Hepatic stellate cell (primary cell): ENCODE results near the gene RAB33B.
"Not testable (repeated sequence)": the region's sequence is repeated elsewhere in the genome, so short reads cannot be mapped to it uniquely, and the experiment has no call there.

Source experiments
- DNase-seq: peaks from one replicate; pipeline ENCODE4 v3.0.0; 2011; ENCODE audit warnings: low spot score

Gene RAB33B

DNA sequence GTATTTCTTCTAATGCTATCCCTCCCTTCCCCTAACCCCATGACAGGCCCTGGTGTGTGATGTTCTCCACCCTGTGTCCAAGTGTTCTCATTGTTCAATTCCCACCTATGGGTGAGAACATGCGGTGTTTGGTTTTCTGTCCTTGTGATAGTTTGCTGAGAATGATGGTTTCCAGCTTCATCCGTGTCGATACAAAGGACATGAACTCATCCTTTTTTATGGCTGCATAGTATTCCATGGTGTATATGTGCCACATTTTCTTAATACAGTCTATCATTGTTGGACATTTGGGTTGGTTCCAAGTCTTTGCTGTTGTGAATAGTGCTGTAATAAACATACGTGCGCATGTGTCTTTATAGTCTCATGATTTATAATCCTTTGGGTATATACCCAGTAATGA is 10.6 kb downstream of the RAB33B start:
- not testable (repeated sequence) for DNase-seq

DNA sequence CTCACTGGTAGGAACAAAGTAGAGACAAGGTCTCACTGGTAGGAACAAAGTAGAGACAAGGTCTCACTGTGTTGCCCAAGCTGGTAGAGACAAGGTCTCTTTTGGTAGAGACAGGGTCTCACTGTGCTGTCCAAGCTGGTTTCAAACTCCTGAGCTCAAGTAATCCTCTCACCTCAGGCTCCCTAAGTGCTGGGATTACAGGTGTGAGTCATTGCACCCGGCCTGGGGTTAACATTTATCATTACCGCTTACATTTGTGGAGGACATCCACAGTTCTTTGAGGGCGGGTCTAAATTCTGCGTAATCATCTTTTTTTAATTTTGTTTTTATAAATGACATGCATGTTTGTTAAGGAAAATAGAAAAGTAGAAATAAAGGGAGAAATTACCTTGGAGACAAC is 12.0 kb downstream of the RAB33B start:
- no peak for DNase-seq

DNA sequence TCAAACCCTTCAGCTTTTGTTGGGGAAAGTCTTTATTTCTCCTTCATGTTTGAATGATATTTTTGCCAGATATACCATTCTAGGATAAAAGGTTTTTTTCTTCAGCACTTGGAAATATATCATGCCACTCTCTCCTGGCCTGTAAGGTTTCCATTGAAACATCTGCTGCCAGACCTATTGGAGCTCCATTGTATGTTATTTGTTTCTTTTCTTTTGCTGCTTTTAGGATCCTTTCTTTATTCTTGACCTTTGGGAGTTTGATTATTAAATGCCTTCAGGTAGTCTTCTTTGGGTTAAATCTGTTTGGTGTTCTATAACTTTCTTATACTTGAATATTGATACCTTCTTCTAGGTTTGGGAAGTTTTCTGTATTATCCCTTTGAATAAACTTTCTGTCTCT is 14.8 kb downstream of the RAB33B start:
- not testable (repeated sequence) for DNase-seq

DNA sequence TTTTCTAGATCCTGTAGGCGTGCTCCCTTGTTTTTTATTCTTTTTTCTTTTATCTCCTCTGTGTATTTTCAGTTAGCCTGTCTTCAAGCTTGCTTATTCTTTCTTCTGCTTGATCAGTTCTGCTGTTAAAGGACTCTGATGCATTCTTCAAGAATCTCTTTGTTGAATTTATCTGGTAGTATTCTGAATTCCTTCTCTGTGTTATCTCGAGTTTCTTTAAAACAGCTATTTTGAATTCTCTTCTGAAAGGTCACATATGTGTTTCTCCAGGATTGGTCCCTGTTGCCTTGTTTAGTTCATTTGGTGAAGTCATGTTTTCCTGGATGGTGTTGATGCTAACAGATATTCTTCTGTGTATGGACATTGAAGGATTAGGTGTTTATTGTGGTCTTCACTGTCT is 15.3 kb downstream of the RAB33B start:
- DNase-seq = no peak

DNA sequence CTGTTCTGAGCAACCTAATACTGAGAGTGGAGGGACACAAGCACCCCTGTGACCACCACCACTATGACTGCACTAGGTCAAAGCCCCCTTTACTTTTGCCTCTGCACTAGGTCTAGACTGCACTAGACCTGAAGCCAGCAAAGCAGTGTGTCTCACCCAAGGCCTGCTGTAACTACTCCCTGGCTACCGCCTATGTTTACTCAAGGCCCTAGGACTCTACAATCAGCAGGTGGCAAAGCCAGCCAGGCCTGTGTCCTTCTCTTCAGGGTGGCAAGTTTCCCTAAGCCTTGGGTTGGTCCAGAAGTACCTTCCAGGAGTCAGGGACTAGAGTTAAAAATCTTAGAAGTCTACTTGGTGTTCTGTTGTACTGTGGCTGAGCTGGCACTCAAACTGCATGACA is 15.9 kb downstream of the RAB33B start:
- DNase-seq = no peak

DNA sequence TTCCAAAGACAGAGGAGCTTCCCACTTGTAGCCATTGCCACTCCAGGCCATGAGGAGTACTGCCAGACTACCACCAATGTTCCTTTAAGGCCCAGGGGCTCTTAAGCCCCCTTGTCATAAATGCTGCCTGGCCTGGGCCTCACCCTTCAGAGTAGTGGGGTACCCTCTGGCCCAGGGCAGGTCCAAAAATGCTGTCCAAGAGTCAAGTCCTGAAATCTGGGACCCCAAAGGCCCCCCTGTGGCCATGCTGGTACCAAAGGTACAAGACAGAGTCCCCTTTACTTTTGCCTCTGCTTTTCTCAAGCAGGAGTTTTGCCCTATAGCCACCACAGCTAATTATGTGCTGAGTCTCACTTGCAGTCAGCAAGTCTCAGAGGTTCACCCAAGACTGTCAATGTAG is 16.4 kb downstream of the RAB33B start:
- no peak for DNase-seq

DNA sequence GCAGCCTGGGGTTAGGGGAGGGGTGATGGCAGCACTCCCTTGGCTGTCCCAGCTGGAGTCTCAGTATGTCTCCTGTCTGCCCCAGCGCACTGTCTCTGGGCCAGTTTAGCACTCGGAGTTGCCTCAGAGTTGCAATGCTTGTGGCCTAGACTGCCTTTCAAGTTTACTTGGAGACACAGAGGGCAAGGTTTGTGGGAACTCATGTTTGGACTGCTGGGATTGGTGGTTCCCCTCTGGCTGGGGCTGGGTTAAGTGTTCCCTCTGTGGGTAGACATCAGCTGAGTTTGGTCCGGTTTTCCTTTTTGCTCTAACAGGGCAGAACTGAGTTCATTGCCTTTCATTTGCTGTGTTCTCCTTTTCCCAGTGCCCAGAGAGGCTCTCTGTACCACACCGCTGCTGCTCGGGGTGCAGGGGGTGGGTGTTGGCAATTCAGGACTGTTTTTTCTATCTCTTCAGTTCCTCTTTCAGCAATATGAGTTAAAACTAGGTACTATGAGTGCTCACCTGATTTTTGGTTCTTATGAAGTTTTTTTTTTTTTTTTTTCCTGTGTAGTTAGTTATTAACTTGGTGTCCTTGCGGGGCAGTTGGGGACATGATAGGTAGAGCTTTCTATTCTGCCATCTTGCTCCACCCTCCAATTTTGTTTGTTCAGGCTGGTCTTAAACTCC is 17.2 kb downstream of the RAB33B start:
- no peak for DNase-seq

DNA sequence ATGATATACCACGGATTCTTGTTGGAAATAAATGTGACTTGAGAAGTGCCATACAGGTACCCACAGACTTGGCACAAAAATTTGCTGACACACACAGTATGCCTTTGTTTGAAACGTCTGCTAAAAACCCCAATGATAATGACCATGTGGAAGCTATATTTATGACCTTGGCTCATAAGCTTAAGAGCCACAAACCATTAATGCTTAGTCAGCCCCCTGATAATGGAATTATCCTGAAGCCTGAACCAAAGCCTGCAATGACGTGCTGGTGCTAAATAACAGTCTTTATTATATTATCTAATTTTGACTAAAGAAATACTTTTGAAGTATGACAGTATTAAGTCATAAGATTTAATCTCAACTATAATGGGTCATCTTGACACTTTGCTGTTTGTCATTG is 18.9 kb downstream of the RAB33B start:
- no peak for DNase-seq

DNA sequence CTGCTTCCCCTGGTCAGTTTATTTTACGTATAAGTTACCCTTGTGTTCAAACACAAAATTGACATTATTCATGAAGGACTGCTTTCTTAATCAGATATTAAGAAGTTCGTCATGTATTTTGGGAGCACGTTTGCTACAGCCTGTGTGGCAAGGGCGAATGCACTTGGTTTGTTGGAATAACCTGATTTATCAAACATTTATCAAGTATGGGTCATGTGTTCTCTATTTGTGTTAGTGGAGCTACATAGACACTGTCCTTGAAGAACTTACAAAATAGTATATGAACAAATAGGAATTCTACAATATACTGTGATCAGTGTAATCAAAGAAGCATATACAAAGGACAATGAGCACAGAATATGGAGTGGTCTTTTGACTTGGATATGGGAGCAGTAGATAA is 22.4 kb downstream of the RAB33B start:
- no peak for DNase-seq

DNA sequence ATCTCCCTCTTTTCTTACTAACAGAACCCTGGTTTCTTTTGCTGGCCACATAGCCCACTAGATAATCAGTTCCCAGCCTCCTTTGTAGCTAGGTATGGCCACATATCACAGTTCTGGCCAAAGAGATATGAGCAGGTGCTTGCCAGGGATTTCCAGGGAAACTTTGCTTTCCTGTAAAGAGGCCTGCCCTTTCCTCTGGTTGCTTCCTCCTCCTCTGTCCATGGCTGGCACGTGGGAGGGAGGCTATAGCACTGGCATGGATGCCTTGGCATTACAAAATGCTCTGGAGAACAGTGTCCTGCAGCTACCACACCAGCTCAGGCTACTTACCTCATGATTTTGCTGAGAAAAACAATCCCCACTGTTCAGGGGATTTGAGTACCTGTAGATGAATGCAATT is 27.5 kb downstream of the RAB33B start:
- no peak for DNase-seq

DNA sequence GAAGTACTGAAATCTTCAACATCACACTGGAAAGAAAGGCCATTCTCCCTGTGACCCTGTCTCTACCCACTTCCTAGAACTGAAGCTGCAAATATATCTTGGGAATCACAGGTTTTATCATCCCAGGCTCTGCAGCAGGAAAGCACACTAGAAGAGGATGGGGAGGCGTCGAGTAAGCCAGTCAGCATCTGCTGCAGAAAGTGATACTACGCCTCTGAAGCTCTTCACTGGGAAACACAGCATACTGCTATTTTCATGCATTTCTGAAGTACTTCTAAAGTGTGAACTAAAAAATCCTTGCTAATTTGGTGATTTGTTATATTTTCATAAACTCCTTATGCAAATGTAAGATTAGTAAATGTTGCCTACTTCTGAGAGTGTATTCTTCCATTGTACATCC is 29.1 kb downstream of the RAB33B start:
- DNase-seq = no peak

DNA sequence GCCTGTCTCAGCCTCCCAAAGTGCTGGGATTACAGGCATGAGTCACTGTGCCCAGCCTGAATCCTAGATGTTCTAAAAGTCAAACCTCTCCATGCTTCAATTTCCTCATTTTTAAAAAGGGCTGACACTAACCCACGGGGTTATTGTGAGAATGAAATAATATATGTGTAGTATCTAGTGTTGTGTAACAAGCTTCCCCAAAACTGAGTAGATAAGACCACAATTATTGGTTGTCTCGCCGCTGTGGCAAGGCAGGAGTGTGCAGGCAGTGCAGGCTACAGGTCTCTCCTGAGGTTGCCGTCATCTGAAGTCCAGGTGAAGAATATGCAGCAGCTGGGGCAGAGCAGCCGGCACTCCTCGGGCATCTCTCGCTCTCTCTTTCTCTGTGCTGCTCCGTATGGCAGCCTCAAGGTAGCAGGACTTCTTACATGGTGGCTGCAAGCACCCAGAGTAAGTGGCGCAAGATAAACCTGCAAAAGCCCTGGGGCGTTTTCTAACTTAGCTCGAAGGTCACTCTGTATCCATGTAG is 30.9 kb downstream of the RAB33B start:
- no peak for DNase-seq

DNA sequence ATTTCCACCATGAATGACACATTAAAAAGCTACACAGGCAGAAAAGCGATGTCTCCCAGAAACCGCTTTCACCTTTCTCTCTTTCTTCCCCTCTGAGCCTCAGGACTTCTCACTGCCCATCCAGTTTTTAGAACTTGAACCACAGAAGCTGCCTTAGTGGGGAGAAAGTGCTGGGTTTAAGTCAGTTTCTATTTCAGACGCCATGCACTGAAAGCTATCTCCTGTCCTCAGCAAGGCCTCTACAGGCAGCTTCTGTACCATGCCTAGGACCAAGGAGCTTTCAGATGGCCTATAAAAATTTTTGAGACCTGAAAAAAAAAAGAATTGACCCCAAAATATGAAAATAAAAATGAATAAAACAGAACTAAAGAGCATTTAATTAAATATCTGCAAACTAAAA is 34.5 kb downstream of the RAB33B start:
- no peak for DNase-seq

DNA sequence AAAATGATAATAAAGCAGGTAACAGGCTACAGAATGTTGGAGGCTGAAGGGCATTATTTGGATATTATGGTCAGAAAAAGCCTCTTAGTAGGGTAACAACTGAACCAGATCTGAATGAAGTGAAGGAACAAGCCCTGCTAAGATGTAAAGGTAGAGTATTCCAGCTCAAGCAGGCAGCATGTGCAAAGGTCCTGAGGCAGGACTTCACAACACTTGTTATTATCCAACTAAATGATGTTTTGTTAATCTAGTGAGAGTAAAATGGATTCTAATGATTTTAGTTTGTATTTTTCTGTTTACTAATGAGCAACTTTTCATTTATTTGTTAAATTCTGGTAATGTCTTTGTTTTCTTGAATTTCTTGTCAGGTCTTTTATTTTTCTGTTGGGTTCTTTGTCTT is 35.7 kb downstream of the RAB33B start:
- DNase-seq = no peak

DNA sequence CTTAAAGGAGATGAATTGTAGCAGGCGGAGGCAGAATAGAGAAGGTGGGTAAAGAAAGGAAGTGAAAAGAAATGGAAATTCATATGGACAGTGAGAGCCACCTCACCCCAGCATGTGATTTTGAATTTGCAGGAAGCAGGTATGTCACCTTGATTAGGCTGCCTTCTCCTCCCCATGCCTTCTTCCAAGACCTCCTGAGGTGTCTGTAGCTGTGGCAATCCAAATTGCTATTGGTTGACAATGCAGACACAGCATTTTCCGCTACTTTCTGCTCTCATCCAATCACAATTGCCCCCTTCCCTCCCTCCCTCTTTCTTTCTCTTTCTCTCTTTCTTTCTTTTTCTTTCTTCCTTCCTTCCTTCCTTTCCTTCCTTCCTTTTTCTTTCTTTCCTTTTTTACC is 38.5 kb downstream of the RAB33B start:
- no peak for DNase-seq

DNA sequence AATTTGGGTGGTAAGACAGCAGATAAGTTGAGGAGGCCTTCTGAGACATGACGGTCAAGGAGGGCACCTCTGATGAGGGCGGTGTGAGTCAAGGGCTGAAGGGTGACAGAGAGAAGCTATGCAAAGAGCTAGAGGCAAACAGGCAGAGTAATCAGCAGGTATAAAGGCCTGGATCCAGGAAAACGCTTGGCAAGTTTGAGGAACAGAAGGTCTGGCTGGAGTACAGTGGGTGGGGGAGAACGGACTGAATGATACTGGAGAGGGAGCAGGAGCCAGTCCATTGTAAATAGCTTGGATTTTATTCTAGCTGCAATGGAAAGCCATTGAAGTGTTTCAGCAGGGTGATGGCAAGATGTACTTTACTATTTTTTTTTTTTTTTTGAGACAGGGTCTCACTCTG is 39.3 kb downstream of the RAB33B start:
- no peak for DNase-seq

DNA sequence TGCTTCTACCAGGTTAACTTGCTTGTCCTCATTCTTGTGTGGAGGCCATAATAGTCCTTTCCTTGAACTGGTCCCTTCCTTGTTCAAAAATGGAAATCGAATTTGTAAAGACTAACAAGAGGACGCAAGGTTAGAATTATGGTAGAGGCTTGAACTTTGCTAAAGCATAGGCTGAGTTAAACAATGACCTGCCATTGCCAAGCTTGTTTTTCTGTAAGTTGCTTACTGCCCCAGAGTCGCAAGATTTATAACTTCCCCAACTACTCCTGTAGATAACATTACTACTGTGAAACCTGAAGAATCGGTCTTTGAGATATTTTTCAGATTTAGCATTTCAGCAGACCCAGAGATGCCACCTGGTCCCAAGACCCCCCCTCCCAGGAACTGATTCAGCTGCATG is 45.3 kb downstream of the RAB33B start:
- no peak for DNase-seq

DNA sequence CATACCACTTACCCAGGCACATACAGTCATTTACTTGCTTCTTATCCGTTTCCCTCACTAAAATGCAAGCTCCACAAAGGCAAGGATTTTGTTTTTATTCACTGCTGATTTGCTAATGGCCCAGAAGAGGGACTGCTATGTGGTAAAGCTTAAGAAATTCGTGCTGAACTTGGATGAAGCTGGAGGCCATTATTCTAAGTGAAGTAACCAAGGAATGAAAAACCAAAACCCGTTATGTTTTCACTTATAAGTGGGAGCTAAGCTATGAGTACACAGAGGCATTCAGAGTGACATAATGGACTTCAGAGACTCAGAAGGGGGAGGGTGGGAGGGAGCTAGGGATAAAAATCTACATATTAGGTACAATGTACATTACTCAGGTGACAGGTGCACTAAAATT is 47.2 kb downstream of the RAB33B start:
- no peak for DNase-seq

DNA sequence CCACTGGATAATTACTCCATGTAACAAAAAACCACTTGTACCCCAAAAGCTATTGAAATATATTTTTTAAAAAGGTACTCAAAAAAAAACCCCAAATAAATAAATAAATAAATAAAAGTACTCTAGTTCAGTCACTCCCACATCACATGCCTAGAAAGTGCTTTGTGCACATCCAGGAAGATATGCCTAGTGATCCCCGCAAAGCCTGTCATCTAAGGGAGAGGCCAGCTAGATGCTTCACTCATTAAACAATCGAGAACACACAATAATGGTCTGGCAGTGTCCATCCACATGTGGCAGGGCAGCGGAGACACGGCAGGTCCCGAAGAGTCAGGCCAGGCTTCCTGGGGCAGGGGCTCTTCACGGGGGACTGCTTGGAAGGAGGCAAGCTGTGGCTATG is 47.6 kb downstream of the RAB33B start:
- DNase-seq = no peak

DNA sequence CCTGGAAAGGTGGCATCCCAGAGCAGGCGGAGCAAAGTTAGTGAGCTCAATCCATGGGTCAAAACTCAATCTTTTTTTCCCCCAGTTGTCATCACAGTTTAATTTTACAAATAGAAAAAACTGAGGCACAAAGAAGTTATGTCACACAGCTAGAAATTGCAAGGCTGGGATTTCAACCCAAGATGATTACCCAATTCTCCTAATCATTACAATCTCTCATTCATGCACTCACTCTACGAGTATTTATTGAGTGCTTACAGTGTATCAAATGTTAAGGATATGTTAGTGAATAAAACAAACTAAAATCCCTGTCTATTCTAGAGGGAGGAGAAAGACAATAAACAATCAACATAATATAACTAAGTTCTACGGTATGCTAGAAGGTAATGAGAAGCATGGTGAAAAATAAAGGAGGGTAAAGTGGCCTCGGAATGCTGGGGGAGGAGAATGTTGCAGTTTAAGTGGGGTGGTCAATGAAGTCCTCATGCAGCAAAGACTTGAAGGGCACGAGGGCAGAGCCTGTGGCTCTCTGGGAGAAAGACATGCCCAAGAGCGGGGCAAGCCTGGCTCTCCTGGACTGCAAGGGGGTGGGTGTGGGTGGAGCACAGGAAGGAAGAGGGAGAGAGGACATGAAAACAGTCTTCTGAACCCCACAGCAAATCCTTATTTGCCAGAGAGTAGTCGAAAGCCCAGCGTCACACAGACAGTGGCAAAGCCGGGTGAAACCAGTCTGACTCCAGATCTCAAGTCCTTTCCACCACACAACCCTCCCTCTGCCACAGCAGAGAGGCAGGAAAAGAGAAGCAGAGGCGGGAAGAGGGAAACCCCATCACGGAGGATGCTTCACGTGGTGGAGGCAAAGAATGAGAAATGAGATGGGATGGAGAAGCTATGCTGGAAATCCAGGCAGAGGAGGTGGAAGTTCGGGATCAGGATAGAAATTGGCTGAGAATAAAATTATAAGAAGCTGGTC is 48.3 kb downstream of the RAB33B start:
- DNase-seq = no peak

DNA sequence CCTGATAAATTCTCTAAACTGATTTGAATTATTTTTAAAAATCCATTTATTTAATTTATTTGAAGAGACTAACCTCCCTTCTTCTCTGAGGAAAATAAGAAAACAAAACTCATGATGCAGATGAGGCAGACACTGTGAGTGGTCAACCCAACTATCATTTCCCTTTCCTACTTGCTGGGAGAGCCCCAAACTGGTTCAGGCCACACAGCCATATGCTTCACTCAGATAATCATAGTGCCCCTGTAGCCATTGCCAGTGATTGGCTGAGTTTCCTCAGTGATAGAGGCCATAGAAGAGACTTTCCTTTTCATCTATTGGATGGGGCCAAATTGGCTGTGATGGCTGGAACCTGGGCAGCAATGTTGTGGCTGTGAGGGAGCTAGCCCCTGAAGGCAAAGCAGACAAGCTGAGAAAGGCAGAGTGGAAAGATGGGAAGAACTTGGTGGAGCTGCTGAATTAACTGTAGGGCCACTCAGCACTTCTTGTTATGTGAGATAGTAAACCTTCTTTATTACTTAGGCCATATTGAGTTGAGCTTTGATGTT is 49.8 kb downstream of the RAB33B start:
- no peak for DNase-seq

DNA sequence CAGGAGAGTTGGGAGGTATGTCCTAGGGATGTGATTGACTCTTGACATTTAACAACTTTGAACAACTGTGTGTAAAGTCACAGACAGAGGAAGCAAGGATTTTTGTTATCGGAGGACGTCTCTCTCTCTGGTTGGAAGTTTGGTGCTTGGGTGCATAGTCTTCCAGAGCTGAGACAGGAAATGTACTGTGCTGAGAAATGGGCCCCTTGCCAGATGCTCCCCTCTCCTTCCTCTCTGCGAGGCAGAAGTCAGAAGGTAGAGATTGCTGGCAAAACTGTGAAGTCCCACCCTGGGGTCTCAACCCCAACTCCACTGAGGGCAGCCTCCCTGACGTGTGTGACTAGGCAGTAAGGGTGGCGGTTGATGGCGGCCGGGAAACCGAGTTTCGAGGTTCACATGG is 52.9 kb downstream of the RAB33B start:
- DNase-seq = no peak
